ENCODE data around the gene COL8A1. TPM values are rescaled to one million over a fixed set of nuclear protein-coding genes. Genes with fewer than 3 reads are reported as not detected.

COL8A1 gene
- total RNA-seq, 2 experiments from 2014 or later = 0.07 to 0.12 TPM

GRCh38 chr3:99846477-99847160 lies 208.2 kb downstream of the COL8A1 start:
- Mint-ChIP-seq H3K4me1 (ENCODE audit: low read depth) (peaks cover 12% of the 10 kb centered on the region), H3K27ac (no peak overlapping the region), H3K9me3 (no peaks in the 10 kb centered on the region), H3K36me3 (ENCODE audit: low read depth) (no peaks in the 10 kb centered on the region), H3K4me3 (no peak overlapping the region), H3K27me3 (ENCODE audit: low read depth) (no peaks in the 10 kb centered on the region)
- no peak for DNase-seq
- intact Hi-C loops (cut with micrococcal nuclease) = no loop called here
- CTCF ChIA-PET = interaction anchor here (0.6 to 1.5 kb wide), 4 partner anchors 15 to 224 kb away, joined by 3 to 7 read pairs (median 4); partner anchors contain the start of gene CMSS1

- Mint-ChIP-seq H3K27ac (no peak overlapping the region), H3K9me3 (no peaks in the 10 kb centered on the region), H3K27me3 (ENCODE audit: low read depth) (no peaks in the 10 kb centered on the region), H3K36me3 (ENCODE audit: low read depth) (no peaks in the 10 kb centered on the region), H3K4me3 (no peak overlapping the region), H3K4me1 (ENCODE audit: low read depth) (peaks cover 12% of the 10 kb centered on the region)
- CTCF ChIA-PET = interaction anchor here (0.6 kb wide), 1 partner anchor 440 kb away, joined by 4 read pairs; no protein-coding TSS in a partner anchor
- intact Hi-C loops (cut with micrococcal nuclease) = no loop called here
- no peak for DNase-seq
Observed at GRCh38 chr3:99848433-99848832, 210.0 kb downstream of the COL8A1 start.

Other genes with a start within 250 kb of the COL8A1 start
- 100 to 1,000 TPM in 1 of 2 experiments, 10 to 100 TPM in 1; 95.8 to 106 TPM for gene CMSS1, start 179.3 kb downstream of the COL8A1 start, total RNA-seq